SK-N-SH (cell line): ENCODE measurements around the gene KRT9. TPM values are rescaled to one million over a fixed set of nuclear protein-coding genes. Genes with fewer than 3 reads are reported as not detected.
A peak's percentile ranks its signal among the peaks of the same experiment; 100 is the strongest.

ENCODE experiments used
- CTCF ChIA-PET: fragments of 300-600, 350-600 bp; formaldehyde crosslinking; extraction: SDS; loops from one replicate; lab custom pipeline; 2021; lab: Yijun Ruan, JAX
- POLR2A ChIA-PET: fragments of 350-600 bp; sonication (Branson Sonifier 250); formaldehyde crosslinking; extraction: SDS; loops from one replicate; lab custom pipeline; 2020; ENCODE audit warnings: antibody characterized with exemption, inconsistent platforms; lab: Yijun Ruan, JAX
- DNase-seq: peaks from one replicate; pipeline ENCODE4 v3.0.0; 2012
- H2AFZ ChIP-seq: fragments of 200-600 bp; sonication (generic); 2 replicates; pipeline ENCODE4 v1.8.1; 2016; ENCODE audit warnings: antibody characterized with exemption, mild to moderate bottlenecking, low read depth
- H3F3A ChIP-seq: fragments of 200-600 bp; sonication (generic); replicated peaks from 2 replicates; pipeline ENCODE3; 2016; ENCODE audit warnings: antibody characterized with exemption, mild to moderate bottlenecking; ENCODE audit not compliant: insufficient read depth
- H3K27ac ChIP-seq, 2 experiments: fragments of 200-500 bp in 1 of 2; fragments of 200-600 bp in 1 of 2; sonication (Bioruptor generic) in 1 of 2; sonication (generic), shearing (Covaris generic) in 1 of 2; 2 replicates each; pipeline versions ENCODE4 v1.5.1 to v1.6.1; 2014 to 2016; ENCODE audit warnings: low read depth in 2 of 2, inconsistent platforms in 1 of 2, low read length in 1 of 2, mild to moderate bottlenecking in 1 of 2, mixed read lengths in 1 of 2
- H3K27me3 ChIP-seq: fragments of 200-600 bp; sonication (generic), shearing (Covaris generic); 2 replicates; pipeline ENCODE4 v1.6.1; 2016; ENCODE audit warnings: mixed run types; ENCODE audit not compliant: insufficient read depth
- H3K36me3 ChIP-seq, 2 experiments: fragments of 200-500 bp in 1 of 2; fragments of 200-600 bp in 1 of 2; sonication (Bioruptor generic) in 1 of 2; sonication (generic) in 1 of 2; replicated peaks in 1 of 2; 2 replicates each; pipeline versions ENCODE3 to v1.5.1; 2014 to 2016; ENCODE audit warnings: low read length in 1 of 2, mild to moderate bottlenecking in 1 of 2; ENCODE audit not compliant: insufficient read depth in 2 of 2, control insufficient read depth in 1 of 2
- H3K4me1 ChIP-seq, 2 experiments: fragments of 200-500 bp in 1 of 2; fragments of 200-600 bp in 1 of 2; sonication (Bioruptor generic) in 1 of 2; sonication (generic), shearing (Covaris generic) in 1 of 2; 2 replicates each; pipeline versions ENCODE4 v1.5.1 to v1.6.1; 2014 to 2016; ENCODE audit warnings: low read depth in 1 of 2, low read length in 1 of 2, mixed run types in 1 of 2; ENCODE audit not compliant: insufficient read depth in 2 of 2, control insufficient read depth in 1 of 2
- H3K4me2 ChIP-seq: fragments of 200-600 bp; sonication (generic), shearing (Covaris generic); 2 replicates; pipeline ENCODE4 v1.6.1; 2017; ENCODE audit warnings: mixed run types
- H3K4me3 ChIP-seq, 2 experiments: fragments of 200-500 bp in 1 of 2; fragments of 200-600 bp in 1 of 2; sonication (Bioruptor generic) in 1 of 2; sonication (generic), shearing (Covaris generic) in 1 of 2; 2 replicates each; pipeline versions ENCODE4 v1.5.1 to v1.8.1; 2014 to 2016; ENCODE audit warnings: low read depth in 2 of 2, inconsistent platforms in 1 of 2, low read length in 1 of 2, mild to moderate bottlenecking in 1 of 2, mixed read lengths in 1 of 2, moderate library complexity in 1 of 2
- H3K79me2 ChIP-seq: fragments of 200-600 bp; sonication (generic); 2 replicates; pipeline ENCODE4 v1.8.1; 2017; ENCODE audit warnings: mild to moderate bottlenecking; ENCODE audit not compliant: insufficient read depth
- H3K9ac ChIP-seq: fragments of 200-600 bp; sonication (generic); 2 replicates; pipeline ENCODE4 v1.6.1; 2017; ENCODE audit warnings: mixed run types
- H3K9me2 ChIP-seq: fragments of 200-600 bp; sonication (generic); 2 replicates; pipeline ENCODE4 v1.6.1; 2017; ENCODE audit warnings: mixed run types
- H3K9me3 ChIP-seq: fragments of 200-600 bp; sonication (generic); 2 replicates; pipeline ENCODE4 v1.6.1; 2017; ENCODE audit warnings: mixed run types, mild to moderate bottlenecking, moderate library complexity
- H4K20me1 ChIP-seq: fragments of 200-600 bp; sonication (generic); 2 replicates; pipeline ENCODE4 v1.6.1; 2017; ENCODE audit warnings: mild to moderate bottlenecking, mixed run types; ENCODE audit not compliant: insufficient read depth
- CHD2 ChIP-seq: fragments of 150-350 bp; IDR thresholded peaks from 2 replicates; pipeline ENCODE4 v1.6.1; 2018; ENCODE audit warnings: low read length; ENCODE audit not compliant: partially characterized antibody
- ELF1 ChIP-seq: IDR thresholded peaks from 2 replicates; pipeline ENCODE4 v1.4.0; 2012
- EP300 ChIP-seq, 2 experiments: IDR thresholded peaks; 2 replicates each; pipeline versions ENCODE4 v1.4.0 to v1.6.1; 2012; ENCODE audit warnings: borderline replicate concordance in 1 of 2, low read depth in 1 of 2, low read length in 1 of 2
- FOXJ3 ChIP-seq: sonication (generic); formaldehyde crosslinking; IDR thresholded peaks from 2 replicates; pipeline ENCODE4 v1.5.1; 2020; ENCODE audit warnings: mild to moderate bottlenecking, missing genetic modification reagents
- FOXM1 ChIP-seq: IDR thresholded peaks from 2 replicates; pipeline ENCODE4 v1.4.0; 2012; ENCODE audit warnings: low read depth, mild to moderate bottlenecking
- GABPA ChIP-seq: IDR thresholded peaks from 2 replicates; pipeline ENCODE4 v1.4.0; 2012; ENCODE audit warnings: low read depth, mild to moderate bottlenecking
- GATA2 ChIP-seq: sonication (generic); formaldehyde crosslinking; IDR thresholded peaks from 2 replicates; pipeline ENCODE4 v1.5.0; 2020; ENCODE audit warnings: mild to moderate bottlenecking, missing genetic modification reagents
- JUND ChIP-seq: IDR thresholded peaks from 2 replicates; pipeline ENCODE4 v1.4.0; 2012
- MEF2A ChIP-seq: IDR thresholded peaks from 2 replicates; pipeline ENCODE4 v1.4.0; 2012; ENCODE audit warnings: low read depth, borderline replicate concordance
- NFIC ChIP-seq: IDR thresholded peaks from 2 replicates; pipeline ENCODE4 v1.4.0; 2012; ENCODE audit warnings: borderline replicate concordance
- RFX5 ChIP-seq: IDR thresholded peaks from 2 replicates; pipeline ENCODE4 v1.6.1; 2012; ENCODE audit warnings: mild to moderate bottlenecking, improper control_type of control experiment, low read length
- RXRA ChIP-seq: IDR thresholded peaks from 2 replicates; pipeline ENCODE4 v1.4.0; 2012; ENCODE audit warnings: low read depth, mild to moderate bottlenecking, borderline replicate concordance
- SIN3A ChIP-seq: IDR thresholded peaks from 2 replicates; pipeline ENCODE4 v1.6.1; 2012; ENCODE audit warnings: low read depth, mild to moderate bottlenecking, low read length, moderate library complexity, borderline replicate concordance
- SMC3 ChIP-seq: IDR thresholded peaks from 2 replicates; pipeline ENCODE4 v1.6.1; 2012; ENCODE audit warnings: low read depth, low read length, improper control_type of control experiment
- TCF12 ChIP-seq: IDR thresholded peaks from 2 replicates; pipeline ENCODE4 v1.4.0; 2012
- TEAD4 ChIP-seq: IDR thresholded peaks from 2 replicates; pipeline ENCODE4 v1.4.0; 2012; ENCODE audit warnings: mild to moderate bottlenecking, borderline replicate concordance; ENCODE audit not compliant: insufficient read depth
- YY1 ChIP-seq: IDR thresholded peaks from 2 replicates; pipeline ENCODE4 v1.4.0; 2012; ENCODE audit warnings: low read depth, mild to moderate bottlenecking
- WGBS: methylation state at CpG from one replicate; pipeline ENCODE4 v1.1.6; 2017; ENCODE audit warnings: low lambda C conversion rate; 5-methylcytosine and 5-hydroxymethylcytosine counted together
- polyA plus RNA-seq, 3 experiments: library from polyadenylated mRNA; depleted of rRNA; stranded (reverse); fragments of >200 nt; gene quantifications; 2 replicates each; pipeline ENCODE4 v1.2.3, GENCODE V29; 2012
- TF ChIP-seq, protein P1 (sequence below): fragments of 200-600 bp; sonication (generic); IDR thresholded peaks from 2 replicates; pipeline ENCODE4 v1.6.1; 2017; ENCODE audit warnings: antibody characterized with exemption, mild to moderate bottlenecking, moderate library complexity
- TF ChIP-seq, protein P2 (sequence below): IDR thresholded peaks from 2 replicates; pipeline ENCODE4 v1.4.0; 2012; ENCODE audit warnings: low read depth, borderline replicate concordance
- TF ChIP-seq, protein P3 (sequence below): fragments of 150-350 bp; IDR thresholded peaks from 2 replicates; pipeline ENCODE4 v1.6.1; 2017; ENCODE audit warnings: antibody characterized with exemption, low read length, low read depth, borderline replicate concordance

KRT9 gene
- polyA plus RNA-seq, 1 of the 3 experiments (the other 2 are of a cell fraction), result not detected

DNA sequence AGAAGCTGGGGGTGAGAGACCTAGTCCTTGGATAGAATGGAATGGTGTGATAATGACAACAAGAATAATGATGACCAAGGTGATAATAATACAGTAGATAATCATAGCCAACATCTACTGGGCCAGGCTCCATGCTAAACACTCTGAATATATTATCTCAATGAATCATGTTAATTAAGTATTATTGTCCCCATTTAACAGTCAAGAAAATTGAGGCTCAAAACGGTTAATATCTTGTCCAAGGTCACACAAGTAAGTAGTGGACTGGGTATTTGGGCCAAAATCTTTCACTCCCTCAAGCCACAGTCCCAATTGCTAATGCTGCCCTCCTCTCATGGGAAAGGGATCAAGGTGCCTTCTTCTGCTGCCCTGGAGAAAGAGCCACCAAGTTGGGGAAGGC lies 39.9 kb downstream of the KRT9 start:
- no peaks in the 10 kb centered on the region for H4K20me1 ChIP-seq
- POLR2A ChIA-PET, result no interaction called here
- no peak for DNase-seq
- no peaks in the 10 kb centered on the region for H3K36me3 ChIP-seq
- no peaks in the 10 kb centered on the region for H3K9me3 ChIP-seq
- H3K27ac ChIP-seq, result peak overlapping the region in 1 of 2 experiments; percentile 99; a peak in 2 of 4 replicates
- H3K27me3 ChIP-seq, result no peaks in the 10 kb centered on the region
- peaks cover 17% of the 10 kb centered on the region for H3F3A ChIP-seq
- TF ChIP-seq GABPA, result no peak
- no peak for TF ChIP-seq RXRA
- TF ChIP-seq NFIC, result no peak
- TF ChIP-seq JUND, result no peak
- no peak overlapping the region for H3K4me2 ChIP-seq
- peaks cover 24 to 49% of the 10 kb centered on the region in 2 experiments for H3K4me1 ChIP-seq
- H3K79me2 ChIP-seq, result no peaks in the 10 kb centered on the region
- no peak overlapping the region for H2AFZ ChIP-seq
- CTCF ChIA-PET, result interaction anchor here (0.6 to 10.6 kb wide), 7 partner anchors 10 to 635 kb away, joined by 3 to 144 read pairs (median 12); no protein-coding TSS in a partner anchor
- no peaks in the 10 kb centered on the region for H3K9me2 ChIP-seq
- WGBS, result 60% methylated on average over 1 of the region's 1 CpG
- H3K9ac ChIP-seq, result no peak overlapping the region
- H3K4me3 ChIP-seq, result no peak overlapping the region

DNA sequence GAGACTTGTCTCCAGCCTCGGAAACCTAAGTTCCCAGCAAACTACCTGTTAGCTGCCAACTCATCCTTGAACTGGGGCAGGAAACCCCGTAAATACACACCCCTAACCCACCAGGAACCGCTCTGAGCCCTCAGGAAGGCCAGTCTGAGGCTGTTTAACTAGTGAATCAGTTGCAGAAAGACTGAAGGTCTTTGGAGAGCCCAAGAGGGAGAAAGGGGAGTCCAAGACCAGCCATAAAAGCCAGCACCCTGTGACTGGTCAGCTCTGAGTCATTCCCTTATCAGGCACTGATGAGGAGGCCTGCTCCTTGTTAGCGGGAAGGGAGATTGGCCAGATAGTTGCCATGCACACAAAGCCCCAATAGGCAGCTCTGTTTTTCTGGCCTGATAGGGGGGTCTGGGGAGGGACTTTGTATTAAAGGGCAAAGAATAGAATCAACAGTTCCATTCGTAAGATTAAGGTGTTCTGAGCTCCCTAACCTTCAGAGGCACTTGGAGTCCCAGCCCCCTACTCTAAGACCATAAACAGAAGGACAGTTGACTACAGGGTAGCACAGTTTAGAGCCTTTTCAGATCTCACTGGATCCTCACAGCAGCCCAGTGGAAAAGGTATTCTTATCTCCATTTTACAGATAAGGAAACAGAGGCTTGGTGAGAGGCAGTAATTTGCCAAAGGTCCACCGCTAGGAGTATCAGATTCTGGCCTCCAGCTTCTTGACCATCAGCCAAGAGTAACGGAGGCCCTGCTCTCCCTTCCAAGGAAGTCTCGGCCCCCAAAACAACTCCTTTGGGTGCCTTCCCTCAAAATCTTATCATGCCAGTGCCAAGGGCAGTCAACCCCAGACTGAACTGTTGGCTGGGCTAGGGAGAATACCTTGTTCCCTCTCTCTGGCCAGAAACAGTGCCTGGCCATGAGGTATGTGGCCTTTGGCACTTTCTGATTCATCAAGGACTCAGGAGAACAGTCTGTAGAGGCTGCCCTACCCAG lies 41.5 kb downstream of the KRT9 start:
- peak overlapping the region; percentile 94 to 99 for H3K27ac ChIP-seq
- ChIA-PET CTCF (interaction anchor here (0.6 to 10.6 kb wide), 11 partner anchors 7 to 158 kb away, joined by 3 to 144 read pairs (median 5); partner anchors contain the start of gene EIF1), POLR2A (interaction anchor here (0.7 to 2.8 kb wide), 10 partner anchors 10 to 159 kb away, joined by 3 to 30 read pairs (median 6); partner anchors contain the start of genes EIF1 and KRT15)
- H4K20me1 ChIP-seq, result no peaks in the 10 kb centered on the region
- peak overlapping the region; percentile 64 for H3K4me2 ChIP-seq
- no peak overlapping the region for H3K4me3 ChIP-seq
- peaks cover 17% of the 10 kb centered on the region for H3F3A ChIP-seq
- H3K4me1 ChIP-seq, result peaks cover 24 to 38% of the 10 kb centered on the region in 2 experiments
- H3K9me3 ChIP-seq, result no peaks in the 10 kb centered on the region
- H2AFZ ChIP-seq, result peak overlapping the region; percentile 10; the same call in 1 of the 2 replicates
- no peaks in the 10 kb centered on the region for H3K36me3 ChIP-seq
- peak; percentile 93 for DNase-seq
- H3K9me2 ChIP-seq, result no peaks in the 10 kb centered on the region
- no peaks in the 10 kb centered on the region for H3K27me3 ChIP-seq
- peak overlapping the region; percentile 52 for H3K9ac ChIP-seq
- H3K79me2 ChIP-seq, result no peaks in the 10 kb centered on the region
- WGBS, result 20% methylated on average over 8 of the region's 8 CpGs
- no peak for TF ChIP-seq YY1
- TF ChIP-seq, protein P1, sequence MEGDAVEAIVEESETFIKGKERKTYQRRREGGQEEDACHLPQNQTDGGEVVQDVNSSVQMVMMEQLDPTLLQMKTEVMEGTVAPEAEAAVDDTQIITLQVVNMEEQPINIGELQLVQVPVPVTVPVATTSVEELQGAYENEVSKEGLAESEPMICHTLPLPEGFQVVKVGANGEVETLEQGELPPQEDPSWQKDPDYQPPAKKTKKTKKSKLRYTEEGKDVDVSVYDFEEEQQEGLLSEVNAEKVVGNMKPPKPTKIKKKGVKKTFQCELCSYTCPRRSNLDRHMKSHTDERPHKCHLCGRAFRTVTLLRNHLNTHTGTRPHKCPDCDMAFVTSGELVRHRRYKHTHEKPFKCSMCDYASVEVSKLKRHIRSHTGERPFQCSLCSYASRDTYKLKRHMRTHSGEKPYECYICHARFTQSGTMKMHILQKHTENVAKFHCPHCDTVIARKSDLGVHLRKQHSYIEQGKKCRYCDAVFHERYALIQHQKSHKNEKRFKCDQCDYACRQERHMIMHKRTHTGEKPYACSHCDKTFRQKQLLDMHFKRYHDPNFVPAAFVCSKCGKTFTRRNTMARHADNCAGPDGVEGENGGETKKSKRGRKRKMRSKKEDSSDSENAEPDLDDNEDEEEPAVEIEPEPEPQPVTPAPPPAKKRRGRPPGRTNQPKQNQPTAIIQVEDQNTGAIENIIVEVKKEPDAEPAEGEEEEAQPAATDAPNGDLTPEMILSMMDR, result no peak
- no peak; the same call in 1 of the 2 replicates for TF ChIP-seq SMC3
- TF ChIP-seq MEF2A, result peak; percentile 60; the same call in 1 of the 2 replicates
- peak; percentile 89 for TF ChIP-seq CHD2
- TF ChIP-seq ELF1, result peak; percentile 24; the same call in 1 of the 2 replicates
- peak; percentile 54 for TF ChIP-seq TEAD4
- TF ChIP-seq, protein P2, sequence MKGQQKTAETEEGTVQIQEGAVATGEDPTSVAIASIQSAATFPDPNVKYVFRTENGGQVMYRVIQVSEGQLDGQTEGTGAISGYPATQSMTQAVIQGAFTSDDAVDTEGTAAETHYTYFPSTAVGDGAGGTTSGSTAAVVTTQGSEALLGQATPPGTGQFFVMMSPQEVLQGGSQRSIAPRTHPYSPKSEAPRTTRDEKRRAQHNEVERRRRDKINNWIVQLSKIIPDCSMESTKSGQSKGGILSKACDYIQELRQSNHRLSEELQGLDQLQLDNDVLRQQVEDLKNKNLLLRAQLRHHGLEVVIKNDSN, result peak; percentile 49
- peak; percentile 85 for TF ChIP-seq NFIC
- TF ChIP-seq TCF12, result peak; percentile 99
- TF ChIP-seq GATA2 (CRISPR knock-in tag), result peak; percentile 100
- TF ChIP-seq FOXM1, result peak; percentile 70; the same call in 1 of the 2 replicates
- TF ChIP-seq EP300 (IDR thresholded peaks at IDR 0.05; ENCODE audit: borderline replicate concordance in 1 of 2, low read depth in 1 of 2, low read length in 1 of 2), result peak; percentile 95 to 97
- TF ChIP-seq RXRA, result peak; percentile 78; the same call in 1 of the 2 replicates
- TF ChIP-seq FOXJ3 (CRISPR knock-in tag), result peak; percentile 31; the same call in 1 of the 2 replicates
- TF ChIP-seq SIN3A, result no peak; the same call in 1 of the 2 replicates
- TF ChIP-seq, protein P3, sequence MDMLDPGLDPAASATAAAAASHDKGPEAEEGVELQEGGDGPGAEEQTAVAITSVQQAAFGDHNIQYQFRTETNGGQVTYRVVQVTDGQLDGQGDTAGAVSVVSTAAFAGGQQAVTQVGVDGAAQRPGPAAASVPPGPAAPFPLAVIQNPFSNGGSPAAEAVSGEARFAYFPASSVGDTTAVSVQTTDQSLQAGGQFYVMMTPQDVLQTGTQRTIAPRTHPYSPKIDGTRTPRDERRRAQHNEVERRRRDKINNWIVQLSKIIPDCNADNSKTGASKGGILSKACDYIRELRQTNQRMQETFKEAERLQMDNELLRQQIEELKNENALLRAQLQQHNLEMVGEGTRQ, result no peak
- TF ChIP-seq JUND, result peak; percentile 99
- TF ChIP-seq RFX5, result peak; percentile 93
